Neutrophil (primary cell): ENCODE data around the gene PCP2.

ENCODE experiments used
- H3K27ac ChIP-seq: fragments of 200-600 bp; sonication (generic); 2 replicates; pipeline ENCODE4 v1.5.1; 2016; ENCODE audit warnings: mild to moderate bottlenecking, moderate library complexity
- H3K27me3 ChIP-seq: fragments of 200-600 bp; sonication (generic); 2 replicates; pipeline ENCODE4 v1.6.0; 2016; ENCODE audit warnings: mild to moderate bottlenecking
- H3K36me3 ChIP-seq: fragments of 200-600 bp; sonication (generic); 2 replicates; pipeline ENCODE4 v1.5.1; 2017
- H3K4me1 ChIP-seq, 2 experiments: fragments of 200-600 bp in 1 of 2; sonication (generic) in 1 of 2; 1 replicate in 1 of 2; 2 replicates in 1 of 2; pipeline versions ENCODE4 v1.5.1 to v1.6.1; 2013 to 2016; ENCODE audit warnings: low read depth in 1 of 2, low read length in 1 of 2, mild to moderate bottlenecking in 1 of 2, moderate library complexity in 1 of 2; ENCODE audit not compliant: control insufficient read depth in 1 of 2, insufficient read depth in 1 of 2
- H3K4me3 ChIP-seq, 2 experiments: fragments of 200-600 bp in 1 of 2; sonication (generic) in 1 of 2; 1 replicate in 1 of 2; 2 replicates in 1 of 2; pipeline ENCODE4 v1.5.1; 2013 to 2016; ENCODE audit warnings: low read depth in 1 of 2, low read length in 1 of 2, mild to moderate bottlenecking in 1 of 2, moderate library complexity in 1 of 2
- H3K9me3 ChIP-seq: fragments of 200-600 bp; sonication (generic); 2 replicates; pipeline ENCODE4 v1.5.1; 2016
- TF ChIP-seq, protein P1 (sequence below): fragments of 200-600 bp; sonication (generic); IDR thresholded peaks from 2 replicates; pipeline ENCODE4 v1.5.1; 2016; ENCODE audit warnings: antibody characterized with exemption

The PCP2 gene

DNA sequence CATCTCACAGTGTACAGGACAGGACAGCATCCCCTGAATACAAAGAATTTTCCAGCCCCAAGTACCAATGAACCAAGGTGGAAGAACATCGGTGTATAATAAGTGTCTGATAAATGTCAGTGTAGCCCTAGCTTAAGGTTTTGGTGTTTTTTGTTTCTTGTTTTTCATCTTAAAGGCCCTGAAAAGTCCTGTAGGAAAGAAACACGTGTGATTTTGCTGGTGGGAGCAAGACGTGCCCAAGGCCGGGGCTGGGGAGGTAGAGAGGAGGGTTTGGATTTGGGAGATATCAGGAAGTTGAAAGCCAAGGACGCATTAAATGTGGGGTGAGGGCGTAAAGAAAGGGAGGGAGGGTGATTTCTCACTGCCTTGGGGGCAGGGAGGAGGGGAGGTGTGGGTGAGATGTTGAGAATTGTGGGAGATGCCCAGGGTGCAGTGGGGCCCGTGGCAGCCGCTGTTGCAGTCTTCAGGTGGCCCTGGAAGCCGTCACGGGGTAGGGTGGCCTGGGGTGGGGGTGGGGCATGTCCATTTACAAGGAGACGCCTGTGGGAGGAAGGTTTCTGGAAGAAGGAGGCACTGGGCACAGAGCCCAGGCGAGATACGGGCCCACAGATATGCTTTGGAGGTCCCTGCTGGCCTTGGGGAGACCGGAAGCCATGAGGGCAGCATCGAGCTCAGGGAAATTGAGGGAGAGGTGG, 31.1 kb downstream of the PCP2 start:
- Histone ChIP-seq H3K9me3 (no peaks in the 10 kb centered on the region), H3K4me1 (no peaks in the 10 kb centered on the region), H3K36me3 (no peaks in the 10 kb centered on the region), H3K27ac (no peak overlapping the region), H3K4me3 (no peak overlapping the region), H3K27me3 (peaks cover 53% of the 10 kb centered on the region)
- TF ChIP-seq, protein P1, sequence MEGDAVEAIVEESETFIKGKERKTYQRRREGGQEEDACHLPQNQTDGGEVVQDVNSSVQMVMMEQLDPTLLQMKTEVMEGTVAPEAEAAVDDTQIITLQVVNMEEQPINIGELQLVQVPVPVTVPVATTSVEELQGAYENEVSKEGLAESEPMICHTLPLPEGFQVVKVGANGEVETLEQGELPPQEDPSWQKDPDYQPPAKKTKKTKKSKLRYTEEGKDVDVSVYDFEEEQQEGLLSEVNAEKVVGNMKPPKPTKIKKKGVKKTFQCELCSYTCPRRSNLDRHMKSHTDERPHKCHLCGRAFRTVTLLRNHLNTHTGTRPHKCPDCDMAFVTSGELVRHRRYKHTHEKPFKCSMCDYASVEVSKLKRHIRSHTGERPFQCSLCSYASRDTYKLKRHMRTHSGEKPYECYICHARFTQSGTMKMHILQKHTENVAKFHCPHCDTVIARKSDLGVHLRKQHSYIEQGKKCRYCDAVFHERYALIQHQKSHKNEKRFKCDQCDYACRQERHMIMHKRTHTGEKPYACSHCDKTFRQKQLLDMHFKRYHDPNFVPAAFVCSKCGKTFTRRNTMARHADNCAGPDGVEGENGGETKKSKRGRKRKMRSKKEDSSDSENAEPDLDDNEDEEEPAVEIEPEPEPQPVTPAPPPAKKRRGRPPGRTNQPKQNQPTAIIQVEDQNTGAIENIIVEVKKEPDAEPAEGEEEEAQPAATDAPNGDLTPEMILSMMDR, result no peak

DNA sequence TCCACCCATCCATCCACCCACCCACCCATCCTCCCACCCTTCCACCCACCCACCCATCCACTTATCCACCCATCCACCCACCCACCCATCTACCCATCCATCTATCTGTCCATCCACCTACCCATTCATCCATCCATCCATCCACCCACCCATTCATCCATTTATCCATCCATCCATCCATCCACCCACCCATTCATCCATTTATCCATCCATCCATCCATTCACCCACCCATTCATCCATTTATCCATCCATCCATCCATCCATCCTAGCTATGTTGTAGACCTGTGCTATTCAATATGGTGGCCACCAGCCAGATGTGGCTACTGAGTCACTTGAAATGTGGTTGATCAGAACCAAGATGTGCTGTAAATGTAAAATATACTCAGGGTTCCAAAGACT, 32.8 kb downstream of the PCP2 start:
- H3K4me1 ChIP-seq, result peaks cover 0 to 4% of the 10 kb centered on the region in 2 experiments
- no peak overlapping the region for H3K27ac ChIP-seq
- no peaks in the 10 kb centered on the region for H3K36me3 ChIP-seq
- H3K9me3 ChIP-seq, result no peaks in the 10 kb centered on the region
- H3K4me3 ChIP-seq, result no peak overlapping the region
- TF ChIP-seq, protein P1, result no peak
- peaks cover 69% of the 10 kb centered on the region for H3K27me3 ChIP-seq

- H3K9me3 ChIP-seq, result no peaks in the 10 kb centered on the region
- peaks cover 75% of the 10 kb centered on the region for H3K27me3 ChIP-seq
- H3K36me3 ChIP-seq, result no peaks in the 10 kb centered on the region
- H3K4me1 ChIP-seq, result peaks cover 0 to 4% of the 10 kb centered on the region in 2 experiments
- no peak overlapping the region for H3K4me3 ChIP-seq
- TF ChIP-seq, protein P1, result no peak
- H3K27ac ChIP-seq, result no peak overlapping the region
These were observed 35.3 kb downstream of the PCP2 start for GRCh38 chr19:7598180-7598579.

GRCh38 chr19:7597689-7598088, 35.8 kb downstream of the PCP2 start:
- Histone ChIP-seq H3K9me3 (no peaks in the 10 kb centered on the region), H3K27ac (no peak overlapping the region), H3K4me3 (no peak overlapping the region), H3K27me3 (peaks cover 75% of the 10 kb centered on the region), H3K36me3 (no peaks in the 10 kb centered on the region), H3K4me1 (peaks cover 0 to 4% of the 10 kb centered on the region in 2 experiments)
- TF ChIP-seq, protein P1, result no peak

DNA sequence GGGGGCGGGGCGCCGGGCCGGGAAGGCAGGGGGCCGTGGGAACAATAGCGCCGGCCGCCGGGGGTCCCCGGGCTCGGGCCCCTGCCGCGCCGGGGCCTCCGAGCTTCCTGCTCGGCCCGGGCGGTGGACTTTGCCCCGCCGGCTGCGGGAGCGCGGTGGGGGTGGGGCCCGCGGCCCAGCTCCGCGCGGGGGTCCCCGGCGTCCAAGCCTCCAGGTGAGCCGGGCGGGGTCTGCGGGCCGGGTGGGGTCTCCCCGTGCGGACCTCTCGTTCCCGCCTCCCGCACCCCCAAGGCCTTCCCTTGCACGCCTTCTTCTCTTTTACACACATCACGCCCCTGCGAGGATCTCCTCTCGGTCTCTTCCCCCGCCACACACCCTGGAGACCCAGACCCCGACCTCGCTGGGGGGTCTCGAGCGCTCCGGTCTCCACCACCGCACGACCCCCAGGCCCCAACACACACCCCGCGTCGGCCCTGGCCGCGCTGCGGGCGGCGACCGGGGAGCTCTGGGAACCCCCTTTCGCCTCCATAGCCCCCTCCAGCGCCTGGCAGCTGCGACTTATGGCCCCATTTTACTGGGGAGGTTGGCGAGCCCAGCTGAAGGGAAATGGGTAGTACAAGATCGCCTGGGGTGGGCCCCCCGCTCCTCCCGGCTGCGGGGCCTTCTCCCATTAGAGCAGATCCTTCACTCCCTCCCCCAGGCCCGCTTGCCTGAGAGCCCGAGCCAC, 37.1 kb downstream of the PCP2 start:
- Histone ChIP-seq H3K27ac (no peak overlapping the region), H3K4me1 (peaks cover 0 to 4% of the 10 kb centered on the region in 2 experiments), H3K4me3 (no peak overlapping the region), H3K36me3 (no peaks in the 10 kb centered on the region), H3K9me3 (no peaks in the 10 kb centered on the region), H3K27me3 (peaks cover 69% of the 10 kb centered on the region)
- TF ChIP-seq, protein P1, result no peak
